Right lobe of liver (tissue), 6 donors: Measurements from ENCODE around the gene MYL5. TPM values are rescaled to one million over a fixed set of nuclear protein-coding genes. Genes with fewer than 3 reads are reported as not detected.

Source experiments
- ATAC-seq, 4 donors: fragments of 200-7000 bp; cut with Tn5 transposase; one replicate each; pipeline ENCODE4 v1.9.1; 2020; ENCODE audit warnings: mild to moderate bottlenecking in 4 of 4, moderate library complexity in 4 of 4
- DNase-seq, 3 donors: peaks; one replicate each; pipeline ENCODE4 v3.0.0-alpha.2; 2020
- H3K27ac ChIP-seq, 3 donors: fragments of 200-600 bp; one replicate each; pipeline ENCODE4 v1.8.0; 2022
- H3K27me3 ChIP-seq, 2 donors: fragments of 200-600 bp; one replicate each; pipeline ENCODE4 v1.8.0; 2022
- H3K36me3 ChIP-seq, 4 donors: fragments of 200-600 bp; sonication (generic) in 1 of 4; one replicate each; pipeline versions ENCODE4 v1.5.1 to v1.8.0; 2017 to 2022; ENCODE audit warnings: control low read depth in 1 of 4
- H3K4me1 ChIP-seq, 4 donors: fragments of 200-600 bp; sonication (generic) in 1 of 4; one replicate each; pipeline versions ENCODE4 v1.5.1 to v1.8.0; 2017 to 2022; ENCODE audit warnings: control low read depth in 1 of 4
- H3K4me3 ChIP-seq, 3 donors: fragments of 200-600 bp; one replicate each; pipeline ENCODE4 v1.8.0; 2022
- H3K9me3 ChIP-seq, 4 donors: fragments of 200-600 bp; sonication (generic) in 1 of 4; one replicate each; pipeline versions ENCODE4 v1.5.1 to v1.8.0; 2017 to 2022; ENCODE audit warnings: control low read depth in 1 of 4
- POLR2A ChIP-seq: fragments of 450-650 bp; IDR thresholded peaks from one replicate; pipeline ENCODE4 v1.6.1; 2017; ENCODE audit warnings: antibody characterized with exemption, mild to moderate bottlenecking
- WGBS: methylation state at CpG from one replicate; pipeline ENCODE4 v1.1.6; 2018; ENCODE audit warnings: low coverage, low lambda C conversion rate; ENCODE audit not compliant: insufficient coverage; ENCODE audit errors: missing lambda C conversion rate; 5-methylcytosine and 5-hydroxymethylcytosine counted together
- intact Hi-C, 2 donors: fragments of 100-400 bp; cut with DNase I; formaldehyde crosslinking; loops; one replicate each; pipeline versions ENCODE4 v1.11.2 to v1.14.1; 2022
- total RNA-seq, 6 experiments: library from RNA; depleted of rRNA in 2 of 6; stranded (reverse); fragments of >200 nt in 2 of 6; fragmentation: NEBNext Ultra II Directional in 3 of 6; extraction: Animal tissue kit (Norgen Biotek cat#: 25700) in 3 of 6; gene quantifications; one replicate each; pipeline versions ENCODE4 v1.1.0 to v1.2.4, GENCODE V29; 2016 to 2023
- TF ChIP-seq, protein P1 (sequence below), 4 donors: fragments of 200-600 bp in 3 of 4; fragments of 450-650 bp in 1 of 4; IDR thresholded peaks; one replicate each; pipeline versions ENCODE4 v1.5.1 to v1.8.0; 2016 to 2022; ENCODE audit warnings: antibody characterized with exemption in 4 of 4, mild to moderate bottlenecking in 2 of 4
- donor health status: DM: no; HTN: yes; CAD: no.
- donor health status: DM: no; HTN: no; CAD: no.
- donor health status: DM: no; HTN: no; CAD: no.
- donor health status: DM: no; HTN: yes; CAD: no.
- donor health status: DM: no; HTN: yes; CAD: no.

Gene MYL5
- total RNA-seq, 6 experiments from 2014 or later: 6.9 to 9.2 (median 8.4) TPM

DNA sequence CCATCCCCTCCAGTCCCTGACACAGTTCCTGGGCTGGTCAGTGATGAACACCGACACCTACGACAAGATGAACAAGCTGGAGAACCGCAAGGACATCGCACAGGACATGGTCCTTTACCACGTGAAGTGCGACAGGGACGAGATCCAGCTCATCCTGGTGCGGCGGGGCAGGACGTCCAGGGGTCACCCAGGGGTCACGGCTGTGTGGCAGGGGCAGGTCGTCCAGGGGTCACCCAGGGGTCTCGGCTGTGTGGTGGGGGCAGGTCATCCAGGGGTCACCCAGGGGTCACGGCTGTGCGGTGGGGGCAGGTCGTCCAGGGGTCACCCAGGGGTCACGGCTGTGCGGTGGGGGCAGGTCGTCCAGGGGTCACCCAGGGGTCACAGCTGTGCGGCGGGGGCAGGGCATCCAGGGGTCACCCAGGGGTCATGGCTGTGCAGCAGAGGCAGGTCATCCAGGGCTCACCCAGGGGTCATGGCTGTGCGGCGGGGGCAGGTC lies 17.0 kb upstream of the MYL5 start:
- no peak overlapping the region for H3K4me3 ChIP-seq
- DNase-seq: peak in 2 of 3 donors; percentile 15 to 42
- no peaks in the 10 kb centered on the region for H3K36me3 ChIP-seq
- WGBS: 62% methylated on average over 2 of the region's 23 CpGs
- TF ChIP-seq POLR2A: no peak
- TF ChIP-seq, protein P1, sequence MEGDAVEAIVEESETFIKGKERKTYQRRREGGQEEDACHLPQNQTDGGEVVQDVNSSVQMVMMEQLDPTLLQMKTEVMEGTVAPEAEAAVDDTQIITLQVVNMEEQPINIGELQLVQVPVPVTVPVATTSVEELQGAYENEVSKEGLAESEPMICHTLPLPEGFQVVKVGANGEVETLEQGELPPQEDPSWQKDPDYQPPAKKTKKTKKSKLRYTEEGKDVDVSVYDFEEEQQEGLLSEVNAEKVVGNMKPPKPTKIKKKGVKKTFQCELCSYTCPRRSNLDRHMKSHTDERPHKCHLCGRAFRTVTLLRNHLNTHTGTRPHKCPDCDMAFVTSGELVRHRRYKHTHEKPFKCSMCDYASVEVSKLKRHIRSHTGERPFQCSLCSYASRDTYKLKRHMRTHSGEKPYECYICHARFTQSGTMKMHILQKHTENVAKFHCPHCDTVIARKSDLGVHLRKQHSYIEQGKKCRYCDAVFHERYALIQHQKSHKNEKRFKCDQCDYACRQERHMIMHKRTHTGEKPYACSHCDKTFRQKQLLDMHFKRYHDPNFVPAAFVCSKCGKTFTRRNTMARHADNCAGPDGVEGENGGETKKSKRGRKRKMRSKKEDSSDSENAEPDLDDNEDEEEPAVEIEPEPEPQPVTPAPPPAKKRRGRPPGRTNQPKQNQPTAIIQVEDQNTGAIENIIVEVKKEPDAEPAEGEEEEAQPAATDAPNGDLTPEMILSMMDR (IDR thresholded peaks at IDR 0.05): no peak
- H3K4me1 ChIP-seq: no peaks in the 10 kb centered on the region
- no peak for ATAC-seq
- intact Hi-C loops: no loop called here
- H3K9me3 ChIP-seq: no peaks in the 10 kb centered on the region
- H3K27me3 ChIP-seq: no peaks in the 10 kb centered on the region
- no peak overlapping the region for H3K27ac ChIP-seq

DNA sequence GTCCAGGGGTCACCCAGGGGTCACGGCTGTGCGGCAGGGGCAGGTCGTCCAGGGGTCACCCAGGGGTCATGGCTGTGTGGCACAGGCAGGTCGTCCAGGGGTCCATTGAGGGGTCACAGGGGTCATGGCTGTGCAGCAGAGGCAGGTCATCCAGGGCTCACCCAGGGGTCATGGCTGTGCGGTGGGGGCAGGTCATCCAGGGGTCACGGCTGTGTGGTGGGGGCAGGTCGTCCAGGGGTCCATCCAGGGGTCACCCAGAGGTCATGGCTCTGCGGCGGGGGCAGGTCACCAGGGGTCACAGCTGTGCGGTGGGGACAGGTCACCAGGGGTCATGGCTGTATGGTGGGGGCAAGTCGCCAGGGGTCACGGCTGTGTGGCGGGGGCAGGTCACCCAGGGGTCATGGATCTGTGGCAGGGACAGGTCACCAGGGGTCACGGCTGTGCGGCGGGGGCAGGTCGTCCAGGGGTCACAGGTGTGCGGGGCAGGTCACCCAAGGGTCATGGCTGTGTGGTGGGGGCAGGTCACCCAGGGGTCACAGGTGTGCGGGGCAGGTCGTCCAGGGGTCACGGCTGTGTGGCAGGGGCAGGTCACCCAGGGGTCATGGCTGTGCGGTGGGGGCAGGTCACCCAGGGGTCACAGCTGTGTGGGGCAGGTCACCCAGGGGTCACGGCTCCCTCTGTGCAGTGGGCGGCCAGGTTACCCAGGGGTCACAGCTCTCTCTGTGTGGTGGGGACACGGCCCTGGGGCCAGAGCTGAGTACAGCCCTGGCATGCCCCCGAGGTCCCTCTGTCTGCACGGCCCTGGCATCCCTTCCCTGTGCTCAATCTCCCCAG lies 16.3 kb upstream of the MYL5 start:
- H3K9me3 ChIP-seq: no peaks in the 10 kb centered on the region
- no peak overlapping the region for H3K4me3 ChIP-seq
- H3K27me3 ChIP-seq: no peaks in the 10 kb centered on the region
- H3K27ac ChIP-seq: no peak overlapping the region
- no peaks in the 10 kb centered on the region for H3K36me3 ChIP-seq
- ATAC-seq (no peak), DNase-seq (peak in 2 of 3 donors; percentile 18 to 51)
- WGBS: 34% methylated on average over 5 of the region's 27 CpGs
- H3K4me1 ChIP-seq: no peaks in the 10 kb centered on the region
- TF ChIP-seq POLR2A: no peak
- TF ChIP-seq, protein P1 (IDR thresholded peaks at IDR 0.05): no peak
- intact Hi-C loops: no loop called here

DNA sequence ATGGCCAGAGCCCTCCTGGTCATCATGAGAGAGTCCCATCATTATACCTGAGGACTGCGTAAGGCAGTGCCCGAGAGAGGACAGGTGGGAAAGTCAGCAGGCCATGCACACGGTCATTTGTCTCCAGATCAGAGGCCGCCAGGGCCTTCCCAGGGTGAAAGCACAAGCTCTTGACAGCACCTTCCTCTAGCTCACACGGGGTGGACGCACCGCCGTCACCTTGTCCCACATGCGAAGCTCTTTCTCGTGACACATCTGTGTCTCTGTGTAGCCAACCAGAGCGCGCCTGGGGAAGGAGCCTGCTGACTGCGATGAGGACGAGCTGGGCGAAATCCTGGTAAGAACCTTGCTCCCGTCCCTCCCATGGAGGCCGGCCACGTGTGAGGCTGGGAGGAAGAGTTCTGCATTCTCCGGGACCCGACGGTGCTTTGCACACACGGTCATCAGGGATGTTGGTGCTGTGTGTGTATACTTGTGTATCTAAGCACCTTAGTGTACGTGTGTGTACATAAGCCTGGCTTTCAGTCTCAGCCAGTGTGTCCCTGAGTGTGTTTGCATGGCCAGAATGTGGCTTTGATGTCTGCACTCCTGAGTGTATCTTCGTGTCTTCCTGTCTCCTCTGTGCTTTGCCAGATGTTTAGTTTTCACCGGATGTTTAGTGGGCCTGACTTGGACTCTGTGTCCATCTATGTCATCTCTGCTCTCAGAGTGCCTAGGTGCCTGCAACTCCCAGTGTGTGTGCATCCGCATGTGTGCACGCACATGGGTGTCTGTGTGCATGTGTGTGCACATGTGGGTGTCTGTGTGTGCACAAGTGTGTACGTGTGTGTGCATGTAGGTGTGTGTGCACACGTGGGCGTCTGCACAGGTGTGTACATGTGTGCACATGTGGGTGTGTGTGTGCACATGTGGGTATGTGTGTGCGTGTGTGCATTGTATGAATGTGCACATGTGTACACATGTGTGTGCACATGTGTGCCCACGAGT lies 15.4 kb upstream of the MYL5 start:
- intact Hi-C loops: no loop called here
- Histone ChIP-seq H3K36me3 (no peaks in the 10 kb centered on the region), H3K9me3 (no peaks in the 10 kb centered on the region), H3K27me3 (no peaks in the 10 kb centered on the region), H3K27ac (no peak overlapping the region), H3K4me3 (no peak overlapping the region), H3K4me1 (no peaks in the 10 kb centered on the region)
- TF ChIP-seq, protein P1 (IDR thresholded peaks at IDR 0.05): no peak
- TF ChIP-seq POLR2A: no peak
- 59% methylated on average over 7 of the region's 32 CpGs for WGBS
- DNase-seq (peak in 1 of 3 donors; percentile 44), ATAC-seq (no peak)

DNA sequence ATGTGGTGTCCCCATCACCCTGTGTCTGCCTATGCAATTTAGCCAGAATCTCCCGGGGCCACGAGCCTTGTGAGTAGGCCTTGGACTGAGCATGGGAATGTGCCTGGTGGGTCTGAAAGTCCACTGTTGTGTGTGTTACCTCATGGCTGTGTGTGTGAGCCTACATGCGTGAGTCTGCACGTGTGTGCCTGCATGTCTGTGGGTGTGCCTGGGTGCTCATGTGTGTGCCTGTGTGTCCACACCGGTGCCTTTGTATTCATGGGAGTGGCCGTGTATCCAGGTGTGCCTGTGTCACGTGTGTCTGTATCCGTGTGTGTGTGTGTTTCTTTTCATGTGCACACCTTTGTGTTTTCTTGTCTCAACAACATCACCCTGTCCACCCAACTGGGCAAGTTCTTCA lies 14.5 kb upstream of the MYL5 start:
- WGBS: 76% methylated on average over 4 of the region's 8 CpGs
- ATAC-seq: no peak
- no peaks in the 10 kb centered on the region for H3K27me3 ChIP-seq
- no peaks in the 10 kb centered on the region for H3K9me3 ChIP-seq
- H3K4me1 ChIP-seq: no peaks in the 10 kb centered on the region
- DNase-seq: peak in 1 of 3 donors; percentile 26
- no peaks in the 10 kb centered on the region for H3K36me3 ChIP-seq
- intact Hi-C loops: no loop called here
- no peak overlapping the region for H3K4me3 ChIP-seq
- no peak overlapping the region for H3K27ac ChIP-seq
- TF ChIP-seq, protein P1 (IDR thresholded peaks at IDR 0.05): no peak
- no peak for TF ChIP-seq POLR2A
